PC-9 (cell line): ENCODE results near the gene RACK1. TPM values are rescaled to one million over a fixed set of nuclear protein-coding genes. Genes with fewer than 3 reads are reported as not detected.
A peak's percentile ranks its signal among the peaks of the same experiment; 100 is the strongest.

Experiments
- BruUV-seq: library from RNA; stranded (reverse); fragments of 400-500 nt; replicated peaks from 2 replicates; lab custom pipeline; 2021; lab: Mats Ljungman, UMichigan
- CTCF ChIA-PET: fragments of 300-600 bp; sonication (Branson Sonifier 250); formaldehyde crosslinking; loops from one replicate; lab custom pipeline; 2022; ENCODE audit warnings: antibody characterized with exemption; lab: Charles Lee
- POLR2A ChIA-PET: fragments of 300-600 bp; sonication (Branson Sonifier 250); formaldehyde crosslinking; loops from one replicate; lab custom pipeline; 2022; ENCODE audit warnings: antibody characterized with exemption; ENCODE audit not compliant: unreplicated experiment; lab: Charles Lee
- DNase-seq, 2 experiments: peaks; one replicate each; pipeline versions ENCODE4 v3.0.0 to v3.0.0-alpha.2; 2015 to 2022; ENCODE audit warnings: mixed read lengths in 1 of 2
- H2AFZ ChIP-seq: fragments of 200-600 bp; sonication (generic); 2 replicates; pipeline ENCODE4 v1.8.1; 2017; ENCODE audit warnings: antibody characterized with exemption
- H3F3A ChIP-seq: fragments of 200-600 bp; sonication (generic); 2 replicates; pipeline ENCODE4 v1.8.1; 2017; ENCODE audit warnings: antibody characterized with exemption, mild to moderate bottlenecking, low read depth; ENCODE audit not compliant: insufficient read depth
- H3K27ac ChIP-seq: fragments of 200-600 bp; sonication (generic); 2 replicates; pipeline ENCODE4 v1.6.1; 2016; ENCODE audit warnings: mixed run types
- H3K27me3 ChIP-seq: fragments of 200-600 bp; sonication (generic); 2 replicates; pipeline ENCODE4 v1.6.1; 2016; ENCODE audit warnings: low read depth, mixed run types; ENCODE audit not compliant: insufficient read depth
- H3K36me3 ChIP-seq: fragments of 200-600 bp; sonication (generic); 2 replicates; pipeline ENCODE4 v1.6.1; 2016; ENCODE audit warnings: low read depth, mixed run types
- H3K4me1 ChIP-seq: fragments of 200-600 bp; sonication (generic); replicated peaks from 2 replicates; pipeline ENCODE4 v1.6.1; 2016; ENCODE audit warnings: mixed run types; ENCODE audit not compliant: insufficient read depth
- H3K4me2 ChIP-seq: fragments of 200-600 bp; sonication (generic); 2 replicates; pipeline ENCODE4 v1.6.1; 2017; ENCODE audit warnings: mixed run types
- H3K4me3 ChIP-seq: fragments of 200-600 bp; sonication (generic); 2 replicates; pipeline ENCODE4 v1.6.1; 2016; ENCODE audit warnings: mixed run types
- H3K79me2 ChIP-seq: fragments of 200-600 bp; sonication (generic); 2 replicates; pipeline ENCODE4 v1.6.1; 2017; ENCODE audit warnings: low read depth, mixed run types
- H3K9me2 ChIP-seq: fragments of 200-600 bp; sonication (generic); 2 replicates; pipeline ENCODE4 v1.8.1; 2017; ENCODE audit warnings: mild to moderate bottlenecking; ENCODE audit not compliant: insufficient read depth
- H3K9me3 ChIP-seq: fragments of 200-600 bp; sonication (generic); 2 replicates; pipeline ENCODE4 v1.8.1; 2016; ENCODE audit warnings: low read depth; ENCODE audit not compliant: insufficient read depth
- H4K20me1 ChIP-seq: fragments of 200-600 bp; sonication (generic); 2 replicates; pipeline ENCODE4 v1.8.1; 2017; ENCODE audit not compliant: insufficient read depth
- EZH2 ChIP-seq: fragments of 200-600 bp; sonication (generic); IDR thresholded peaks from 2 replicates; pipeline ENCODE4 v1.8.0; 2017; ENCODE audit warnings: antibody characterized with exemption, low read depth
- intact Hi-C: fragments of 100-400 bp; cut with micrococcal nuclease; formaldehyde crosslinking; loops from one replicate; pipeline ENCODE4 v1.10.0; 2022; ENCODE audit not compliant: unreplicated experiment
- total RNA-seq: library from RNA; stranded (reverse); gene quantifications from 2 replicates; pipeline ENCODE4 v1.2.3, GENCODE V29; 2021
- TF ChIP-seq, protein P1 (sequence below): fragments of 200-600 bp; sonication (generic); conservative IDR thresholded peaks from 2 replicates; pipeline ENCODE4 v1.6.1; 2017; ENCODE audit warnings: mixed run types, antibody characterized with exemption, mild to moderate bottlenecking, moderate library complexity

RACK1 gene
- total RNA-seq, 1 experiment from 2014 or later = 2,373 TPM

DNA sequence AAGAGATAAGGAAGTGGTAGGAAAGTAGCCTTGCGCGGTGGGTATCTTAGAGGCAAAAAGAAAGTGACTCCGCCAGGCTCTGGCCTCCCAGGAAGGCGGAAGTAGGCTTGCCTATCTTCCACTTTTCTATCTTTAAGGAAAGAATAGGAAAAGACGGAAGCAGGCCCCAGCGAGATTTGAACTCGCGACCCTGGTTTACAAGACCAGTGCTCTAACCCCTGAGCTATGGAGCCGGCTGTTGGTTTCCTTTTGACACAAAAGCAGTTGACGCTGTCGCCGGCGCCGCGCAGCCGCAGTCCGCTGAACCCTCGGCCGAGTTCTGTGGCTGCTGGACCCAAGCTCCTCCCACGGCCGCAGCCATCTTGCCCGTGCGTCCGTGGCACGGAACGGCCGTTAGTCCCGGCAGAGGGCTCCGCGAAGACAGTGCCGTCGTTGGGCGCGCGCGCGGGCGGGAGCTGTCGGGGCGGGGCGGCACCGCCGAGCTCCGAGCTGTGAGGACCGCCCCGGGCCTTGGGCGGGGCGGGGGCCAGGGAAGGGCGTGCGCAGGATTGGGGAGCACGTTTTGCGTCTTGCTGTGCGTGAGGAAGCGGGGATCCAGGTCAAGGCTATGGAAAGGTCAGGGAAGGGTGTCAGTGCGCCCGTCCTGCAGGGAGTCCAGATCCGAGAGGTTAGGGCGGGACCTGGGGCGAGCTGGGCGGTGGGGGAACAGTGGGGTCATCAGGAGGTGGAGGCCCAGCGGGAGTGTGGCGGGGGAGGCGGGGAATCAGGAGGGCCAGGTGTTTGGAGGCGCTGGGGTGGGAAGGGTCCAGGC lies 52.0 kb downstream of the RACK1 start:
- intact Hi-C loops = loop anchor here (1.0 to 2.0 kb wide), 4 partner anchors 15 to 381 kb away; no protein-coding TSS in a partner anchor
- Histone ChIP-seq H2AFZ (peak overlapping the region; percentile 91), H3F3A (peaks cover 23% of the 10 kb centered on the region; the same call in 1 of the 2 replicates), H3K9me3 (no peaks in the 10 kb centered on the region), H3K4me2 (peak overlapping the region; percentile 97), H3K27ac (peak overlapping the region; percentile 40; the same call in 1 of the 2 replicates), H3K79me2 (no peaks in the 10 kb centered on the region), H3K9me2 (no peaks in the 10 kb centered on the region), H3K4me1 (peaks cover 13% of the 10 kb centered on the region; the same call in 1 of the 2 replicates), H3K4me3 (peak overlapping the region; percentile 98), H3K27me3 (no peaks in the 10 kb centered on the region), H4K20me1 (no peaks in the 10 kb centered on the region), H3K36me3 (no peaks in the 10 kb centered on the region)
- TF ChIP-seq EZH2 = no peak
- TF ChIP-seq, protein P1, sequence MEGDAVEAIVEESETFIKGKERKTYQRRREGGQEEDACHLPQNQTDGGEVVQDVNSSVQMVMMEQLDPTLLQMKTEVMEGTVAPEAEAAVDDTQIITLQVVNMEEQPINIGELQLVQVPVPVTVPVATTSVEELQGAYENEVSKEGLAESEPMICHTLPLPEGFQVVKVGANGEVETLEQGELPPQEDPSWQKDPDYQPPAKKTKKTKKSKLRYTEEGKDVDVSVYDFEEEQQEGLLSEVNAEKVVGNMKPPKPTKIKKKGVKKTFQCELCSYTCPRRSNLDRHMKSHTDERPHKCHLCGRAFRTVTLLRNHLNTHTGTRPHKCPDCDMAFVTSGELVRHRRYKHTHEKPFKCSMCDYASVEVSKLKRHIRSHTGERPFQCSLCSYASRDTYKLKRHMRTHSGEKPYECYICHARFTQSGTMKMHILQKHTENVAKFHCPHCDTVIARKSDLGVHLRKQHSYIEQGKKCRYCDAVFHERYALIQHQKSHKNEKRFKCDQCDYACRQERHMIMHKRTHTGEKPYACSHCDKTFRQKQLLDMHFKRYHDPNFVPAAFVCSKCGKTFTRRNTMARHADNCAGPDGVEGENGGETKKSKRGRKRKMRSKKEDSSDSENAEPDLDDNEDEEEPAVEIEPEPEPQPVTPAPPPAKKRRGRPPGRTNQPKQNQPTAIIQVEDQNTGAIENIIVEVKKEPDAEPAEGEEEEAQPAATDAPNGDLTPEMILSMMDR = no peak
- BruUV-seq = TSS peak; percentile 75
- peak; percentile 87 to 97 for DNase-seq
- POLR2A ChIA-PET = interaction anchor here (0.5 to 0.9 kb wide), 4 partner anchors 13 to 57 kb away, joined by 3 to 4 read pairs (median 4); partner anchors contain the start of genes RACK1 and TRIM7
- CTCF ChIA-PET = interaction anchor here (0.5 to 1.0 kb wide), 2 partner anchors 13 to 19 kb away, joined by 3 to 4 read pairs; partner anchors contain the start of gene TRIM7

DNA sequence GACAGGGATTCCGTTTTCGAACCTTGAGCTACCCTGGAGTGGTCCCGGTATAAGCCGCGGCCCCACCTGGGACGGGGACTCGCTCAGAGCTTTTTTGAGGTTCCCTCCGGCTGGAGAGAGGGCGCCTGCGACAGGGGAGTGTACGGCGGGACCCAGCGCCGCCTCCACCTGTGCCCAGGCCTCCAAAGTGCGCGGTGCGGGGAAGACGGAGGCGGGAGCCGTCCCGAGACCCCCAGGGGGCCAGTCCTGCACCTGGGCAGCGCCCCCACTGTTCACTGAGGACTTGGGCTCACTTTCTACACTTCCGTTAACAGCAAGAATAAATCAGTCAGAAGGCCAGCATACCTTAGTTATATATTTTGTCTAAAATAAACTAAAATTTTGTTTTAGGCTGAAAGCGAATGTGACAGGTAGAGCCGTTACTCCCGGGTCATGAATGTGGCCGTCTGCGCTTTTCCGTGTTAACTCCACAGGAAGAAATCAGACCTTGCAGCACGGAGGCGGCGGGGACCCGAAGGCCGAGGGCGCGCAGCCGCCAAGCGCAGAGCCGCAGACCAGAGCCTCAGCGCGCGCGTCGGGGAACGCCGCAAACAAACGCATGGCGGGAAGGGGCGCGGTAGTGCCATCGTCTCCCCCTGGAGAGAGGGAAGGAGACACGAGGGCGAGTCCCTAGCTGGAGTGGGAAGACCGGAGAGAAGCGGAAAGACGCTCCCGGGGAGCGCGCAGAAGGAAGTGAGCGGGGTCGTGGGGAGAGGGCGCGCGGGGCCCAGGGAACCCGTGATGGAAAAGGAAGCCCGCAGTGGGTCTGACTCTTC lies 52.8 kb downstream of the RACK1 start:
- Histone ChIP-seq H3K9me2 (no peaks in the 10 kb centered on the region), H2AFZ (peak overlapping the region; percentile 91), H3F3A (peaks cover 31% of the 10 kb centered on the region), H4K20me1 (no peaks in the 10 kb centered on the region), H3K4me1 (peaks cover 20% of the 10 kb centered on the region; the same call in 1 of the 2 replicates), H3K36me3 (no peaks in the 10 kb centered on the region), H3K79me2 (no peaks in the 10 kb centered on the region), H3K4me2 (peak overlapping the region; percentile 97), H3K4me3 (peak overlapping the region; percentile 98), H3K27ac (no peak overlapping the region), H3K27me3 (no peaks in the 10 kb centered on the region), H3K9me3 (no peaks in the 10 kb centered on the region)
- no peak for TF ChIP-seq EZH2
- TF ChIP-seq, protein P1 = no peak; the same call in 1 of the 2 replicates
- DNase-seq = peak in 1 of 2 experiments; percentile 32
- CTCF ChIA-PET = interaction anchor here (1.0 kb wide), 1 partner anchor 14 kb away, joined by 3 read pairs; the partner anchor contains the start of gene TRIM7
- intact Hi-C loops = loop anchor here (1.0 to 2.0 kb wide), 4 partner anchors 15 to 380 kb away; no protein-coding TSS in a partner anchor
- POLR2A ChIA-PET = interaction anchor here (0.7 to 0.9 kb wide), 3 partner anchors 14 to 58 kb away, joined by 3 to 4 read pairs (median 4); partner anchors contain the start of gene TRIM7
- BruUV-seq = no TSS peak
